Endothelial cell of umbilical vein (primary cell): Measurements from ENCODE around the gene PADI1. TPM values are rescaled to one million over a fixed set of nuclear protein-coding genes. Genes with fewer than 3 reads are reported as not detected.

Experiments
- BruUV-seq: library from RNA; stranded (reverse); fragments of 400-500 nt; replicated peaks from 2 replicates; lab custom pipeline; 2021; lab: Mats Ljungman, UMichigan
- CTCF ChIA-PET: fragments of 300-600, 350-600 bp; sonication (Branson Sonifier 250); formaldehyde crosslinking; loops from one replicate; lab custom pipeline; 2021; ENCODE audit warnings: antibody characterized with exemption, inconsistent platforms; lab: Charles Lee
- POLR2A ChIA-PET: fragments of 300-600, 350-600 bp; sonication (Branson Sonifier 250); formaldehyde crosslinking; loops from one replicate; lab custom pipeline; 2021; ENCODE audit warnings: antibody characterized with exemption, inconsistent platforms; lab: Charles Lee
- DNase-seq: peaks from one replicate; pipeline ENCODE4 v3.0.0-alpha.2; 2011; ENCODE audit warnings: low read depth, low spot score
- FAIRE-seq: peaks from 2 replicates; lab custom pipeline; 2011; peaks lifted over from hg19 to GRCh38; lab: Jason Lieb, UNC
- H2AFZ ChIP-seq: 2 replicates; pipeline ENCODE4 v1.6.0; 2012; ENCODE audit warnings: low read depth, low read length, control low read depth, inconsistent platforms
- H3K27ac ChIP-seq: 2 replicates; pipeline ENCODE4 v1.5.1; 2011; ENCODE audit warnings: low read depth, mild to moderate bottlenecking, control low read depth, low read length, moderate library complexity; ENCODE audit not compliant: insufficient read depth
- H3K27me3 ChIP-seq, 2 experiments: 2 replicates each; pipeline versions ENCODE4 v1.6.0 to v1.6.1; 2011; ENCODE audit warnings: low read length in 2 of 2, mixed read lengths in 1 of 2; ENCODE audit not compliant: control insufficient read depth in 2 of 2, insufficient read depth in 2 of 2
- H3K36me3 ChIP-seq, 2 experiments: 2 replicates in 1 of 2; 3 replicates in 1 of 2; pipeline ENCODE4 v1.5.1; 2011; ENCODE audit warnings: low read length in 2 of 2, mild to moderate bottlenecking in 1 of 2, moderate library complexity in 1 of 2; ENCODE audit not compliant: control insufficient read depth in 2 of 2, insufficient read depth in 2 of 2; ENCODE audit errors: extremely low read depth in 1 of 2
- H3K4me1 ChIP-seq: 3 replicates; pipeline ENCODE4 v1.5.1; 2011; ENCODE audit warnings: mild to moderate bottlenecking, low read length; ENCODE audit not compliant: control insufficient read depth, insufficient read depth; ENCODE audit errors: extremely low read depth
- H3K4me2 ChIP-seq: 2 replicates; pipeline ENCODE4 v1.6.1; 2011; ENCODE audit warnings: low read length, control low read depth, mixed read lengths; ENCODE audit not compliant: insufficient read depth
- H3K4me3 ChIP-seq, 3 experiments: fragments of 200-600 bp in 1 of 3; sonication (generic), shearing (Covaris generic) in 1 of 3; replicated peaks in 1 of 3; 2 replicates each; pipeline ENCODE4 v1.5.1; 2011 to 2016; ENCODE audit warnings: control low read depth in 3 of 3, low read length in 3 of 3, mild to moderate bottlenecking in 2 of 3, inconsistent platforms in 1 of 3, low read depth in 1 of 3, moderate library complexity in 1 of 3; ENCODE audit not compliant: insufficient read depth in 1 of 3
- H3K79me2 ChIP-seq: 2 replicates; pipeline ENCODE4 v1.6.0; 2012; ENCODE audit warnings: low read length, inconsistent platforms; ENCODE audit not compliant: control insufficient read depth, insufficient read depth
- H3K9ac ChIP-seq: replicated peaks from 2 replicates; pipeline ENCODE3; 2011; ENCODE audit warnings: low read length, control low read depth; ENCODE audit not compliant: insufficient read depth; ENCODE audit errors: extremely low read depth
- H3K9me1 ChIP-seq: replicated peaks from 3 replicates; pipeline ENCODE4 v1.6.0; 2011; ENCODE audit warnings: mild to moderate bottlenecking, low read length; ENCODE audit not compliant: control insufficient read depth, insufficient read depth; ENCODE audit errors: extremely low read depth
- H3K9me3 ChIP-seq: replicated peaks from 2 replicates; pipeline ENCODE4 v1.5.1; 2012; ENCODE audit warnings: low read length, inconsistent platforms; ENCODE audit not compliant: control insufficient read depth, insufficient read depth
- H4K20me1 ChIP-seq: replicated peaks from 2 replicates; pipeline ENCODE3; 2011; ENCODE audit warnings: mild to moderate bottlenecking, low read length; ENCODE audit not compliant: control insufficient read depth, insufficient read depth; ENCODE audit errors: extremely low read depth
- CTCF ChIP-seq, 2 donors: IDR thresholded peaks; 1 replicate in 1 of 2; 2 replicates in 1 of 2; pipeline ENCODE4 v1.5.1; 2011; ENCODE audit warnings: low read length in 2 of 2, mild to moderate bottlenecking in 2 of 2, moderate library complexity in 2 of 2, control low read depth in 1 of 2, inconsistent platforms in 1 of 2, low read depth in 1 of 2; ENCODE audit not compliant: insufficient read depth in 1 of 2; ENCODE audit errors: extremely low read depth in 1 of 2
- EZH2 ChIP-seq: IDR thresholded peaks from 2 replicates; pipeline ENCODE4 v1.6.1; 2012; ENCODE audit warnings: borderline replicate concordance, low read depth, mild to moderate bottlenecking, moderate library complexity, low read length, inconsistent platforms; ENCODE audit not compliant: severe bottlenecking
- FOS ChIP-seq: IDR thresholded peaks from 2 replicates; pipeline ENCODE4 v1.6.1; 2011; ENCODE audit warnings: mild to moderate bottlenecking, low read length, moderate library complexity, borderline replicate concordance; ENCODE audit not compliant: insufficient read depth
- GATA2 ChIP-seq: IDR thresholded peaks from 2 replicates; pipeline ENCODE4 v1.7.0; 2011; ENCODE audit warnings: low read depth, mild to moderate bottlenecking, moderate library complexity, mixed read lengths, low read length; ENCODE audit not compliant: insufficient read length, insufficient read depth
- JUN ChIP-seq: IDR thresholded peaks from 2 replicates; pipeline ENCODE4 v1.6.1; 2011; ENCODE audit warnings: borderline replicate concordance, low read depth; ENCODE audit not compliant: insufficient read length, insufficient read depth
- MAX ChIP-seq: IDR thresholded peaks from 2 replicates; pipeline ENCODE4 v1.6.1; 2011; ENCODE audit not compliant: insufficient read depth, insufficient read length
- MYC ChIP-seq: IDR thresholded peaks from one replicate; pipeline ENCODE4 v1.6.1; 2011; ENCODE audit warnings: mild to moderate bottlenecking, low read depth, low read length
- POLR2A ChIP-seq: IDR thresholded peaks from 2 replicates; pipeline ENCODE4 v1.6.1; 2012; ENCODE audit warnings: low read depth, mild to moderate bottlenecking, control low read depth, low read length
- POLR2AphosphoS5 ChIP-seq: IDR thresholded peaks from 2 replicates; pipeline ENCODE4 v1.6.1; 2012; ENCODE audit warnings: low read depth, mild to moderate bottlenecking, control low read depth, low read length, moderate library complexity; ENCODE audit not compliant: insufficient read depth
- dilution Hi-C: fragments of 300-500 bp; cut with MboI; formaldehyde crosslinking; loops from one replicate; pipeline ENCODE4 v1.15.0; 2019; ENCODE audit warnings: low sequenced_read_pairs; ENCODE audit not compliant: extremely low pct_ligation_motif_present
- intact Hi-C: fragments of 100-400 bp; cut with micrococcal nuclease; formaldehyde crosslinking; loops from one replicate; pipeline ENCODE4 v1.10.0; 2022
- polyA plus RNA-seq, 4 experiments: library from polyadenylated mRNA; depleted of rRNA in 3 of 4; stranded (reverse) in 3 of 4; unstranded in 1 of 4; fragments of >200 nt; gene quantifications; 2 replicates each; pipeline versions ENCODE4 v1.2.1 to v1.2.3, GENCODE V29; 2011 to 2012; ENCODE audit warnings: missing spikeins in 1 of 4
- total RNA-seq: library from RNA; stranded (reverse); gene quantifications from 2 replicates; pipeline ENCODE4 v1.2.3, GENCODE V29; 2021

The PADI1 gene
- total and polyA plus RNA-seq, 2 donors (not counting 3 experiments of a cell fraction or from before 2014, with no cell fraction given) = 0.01 TPM; not detected in 1

GRCh38 chr1:17206196-17206595 lies 1.3 kb downstream of the PADI1 start:
- Histone ChIP-seq H3K27ac (no peak overlapping the region), H3K36me3 (no peaks in the 10 kb centered on the region), H3K9me1 (no peaks in the 10 kb centered on the region), H3K9ac (no peak overlapping the region), H2AFZ (no peak overlapping the region), H3K4me1 (no peaks in the 10 kb centered on the region), H3K79me2 (no peaks in the 10 kb centered on the region), H3K9me3 (no peaks in the 10 kb centered on the region), H3K4me3 (no peak overlapping the region), H3K4me2 (no peak overlapping the region), H4K20me1 (no peaks in the 10 kb centered on the region), H3K27me3 (no peaks in the 10 kb centered on the region)
- intact Hi-C loops = no loop called here
- DNase-seq = no peak
- FAIRE-seq = no peak
- POLR2A ChIA-PET = interaction anchor here (0.7 kb wide), 1 partner anchor 342 kb away, joined by 9 read pairs; no protein-coding TSS in a partner anchor
- dilution Hi-C loops = no loop called here
- no TSS peak for BruUV-seq
- TF ChIP-seq EZH2 (no peak), MAX (no peak), POLR2AphosphoS5 (no peak), GATA2 (no peak), POLR2A (no peak), CTCF (IDR thresholded peaks at IDR 0.05; ENCODE audit: extremely low read depth in 1 of 2, insufficient read depth in 1 of 2, low read depth in 1 of 2, low read length in 2 of 2) (no peak), FOS (no peak), MYC (no peak), JUN (no peak)
- CTCF ChIA-PET = interaction anchor here (1.5 kb wide), 1 partner anchor 71 kb away, joined by 3 read pairs; no protein-coding TSS in a partner anchor
